ENCODE measurements around the gene DVL1.

Gene DVL1

DNA sequence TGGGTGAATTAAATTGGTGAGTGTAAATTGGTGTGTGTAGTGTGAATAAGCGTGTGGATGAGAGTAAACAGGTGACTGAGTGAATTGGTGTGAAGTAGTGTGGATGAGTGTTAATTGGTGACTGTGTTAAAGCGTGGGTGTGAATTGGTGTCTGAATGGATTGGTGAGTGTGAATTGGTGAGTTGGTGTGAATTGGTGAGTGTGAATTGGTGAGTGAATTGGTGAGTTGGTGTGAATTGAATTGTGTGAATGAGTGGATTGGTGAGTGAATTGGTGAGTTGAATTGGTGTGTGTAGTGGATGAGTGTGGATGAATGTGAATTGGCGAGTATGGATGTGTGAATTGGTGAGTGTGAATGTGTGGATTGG, 17.5 kb upstream of the DVL1 start:
- DNase-seq (ENCODE audit: low spot score in 2 of 2) = no peak
- no peaks in the 10 kb centered on the region for H3K9me3 Mint-ChIP-seq
- H3K27ac Mint-ChIP-seq = no peak overlapping the region
- H3K4me1 Mint-ChIP-seq = no peaks in the 10 kb centered on the region
- ATAC-seq (ENCODE audit: low read depth) = no peak
- H3K36me3 Mint-ChIP-seq = no peaks in the 10 kb centered on the region
- no peak overlapping the region for H3K4me3 Mint-ChIP-seq
- no peaks in the 10 kb centered on the region for H3K27me3 Mint-ChIP-seq

DNA sequence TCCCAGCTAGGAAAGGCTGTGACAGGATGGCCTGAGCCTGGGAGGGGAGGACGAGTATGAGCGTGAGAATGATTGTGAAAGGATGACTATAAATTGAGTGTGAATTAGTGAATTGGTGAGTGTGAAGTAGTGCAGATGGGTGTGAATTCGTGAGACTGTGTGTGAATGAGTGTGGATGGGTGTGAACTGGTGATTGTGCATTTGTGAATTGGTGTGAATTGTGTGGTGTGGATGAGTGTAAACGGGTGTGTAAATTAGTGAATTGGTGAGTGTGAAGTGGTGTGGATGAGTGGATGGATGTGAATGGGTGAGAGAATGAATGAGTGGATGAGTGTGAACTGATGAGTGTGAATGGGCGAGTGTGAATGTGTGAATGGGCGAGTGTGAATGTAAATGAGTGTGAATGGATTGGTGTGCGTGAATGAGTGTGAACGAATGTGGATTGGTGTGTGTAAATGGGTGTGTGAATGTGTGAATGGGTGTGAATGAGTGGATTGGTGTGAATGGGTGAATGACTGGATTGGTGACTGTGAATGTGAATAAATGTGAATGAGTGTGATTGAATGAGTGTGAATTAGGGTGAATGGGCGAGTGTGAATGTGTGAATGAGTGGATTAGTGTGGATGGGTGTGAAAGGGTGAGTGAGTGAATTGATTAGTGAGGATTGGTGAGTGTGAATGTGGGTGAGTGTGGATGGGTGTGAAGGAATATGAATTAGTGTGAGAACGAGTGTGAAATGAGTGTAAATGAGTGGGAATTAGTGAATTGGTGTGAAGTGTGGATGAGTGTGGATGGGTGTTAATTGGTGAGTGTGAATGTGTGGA, 16.9 kb upstream of the DVL1 start:
- H3K27me3 Mint-ChIP-seq = peaks cover under 1% of the 10 kb centered on the region
- H3K36me3 Mint-ChIP-seq = no peaks in the 10 kb centered on the region

DNA sequence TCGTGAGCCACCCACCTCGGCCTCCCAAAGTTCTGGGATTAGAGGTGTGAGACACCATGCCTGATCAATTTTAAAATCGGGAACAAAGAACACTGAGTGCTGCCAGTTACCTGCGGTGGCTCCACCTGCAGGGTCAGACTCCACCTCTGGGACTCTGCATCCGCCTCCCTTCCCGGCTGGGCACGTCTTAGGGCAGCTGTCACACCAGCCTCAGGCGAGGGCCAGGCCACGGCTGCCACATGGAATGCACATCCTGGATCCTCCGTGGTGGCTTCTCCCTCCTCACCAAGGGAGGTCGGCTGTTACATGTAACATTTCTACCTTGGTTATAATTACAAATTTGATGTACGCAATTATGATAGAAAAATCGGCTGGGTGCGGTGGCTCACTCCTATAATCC, 15.0 kb upstream of the DVL1 start:
- peaks cover 7% of the 10 kb centered on the region for H3K4me1 Mint-ChIP-seq
- no peak overlapping the region for H3K4me3 Mint-ChIP-seq
- H3K36me3 Mint-ChIP-seq = no peaks in the 10 kb centered on the region
- no peaks in the 10 kb centered on the region for H3K9me3 Mint-ChIP-seq
- no peak overlapping the region for H3K27ac Mint-ChIP-seq
- no peak for ATAC-seq (ENCODE audit: low read depth)
- peaks cover 7% of the 10 kb centered on the region for H3K27me3 Mint-ChIP-seq
- no peak for DNase-seq (ENCODE audit: low spot score in 2 of 2)

More for the DNA sequence above, 16.9 kb upstream of the DVL1 start:
- ATAC-seq (ENCODE audit: low read depth) = no peak
- no peak for DNase-seq (ENCODE audit: low spot score in 2 of 2)
- Mint-ChIP-seq H3K4me3 (no peak overlapping the region), H3K4me1 (peaks cover under 1% of the 10 kb centered on the region), H3K9me3 (no peaks in the 10 kb centered on the region), H3K27ac (no peak overlapping the region)

DNA sequence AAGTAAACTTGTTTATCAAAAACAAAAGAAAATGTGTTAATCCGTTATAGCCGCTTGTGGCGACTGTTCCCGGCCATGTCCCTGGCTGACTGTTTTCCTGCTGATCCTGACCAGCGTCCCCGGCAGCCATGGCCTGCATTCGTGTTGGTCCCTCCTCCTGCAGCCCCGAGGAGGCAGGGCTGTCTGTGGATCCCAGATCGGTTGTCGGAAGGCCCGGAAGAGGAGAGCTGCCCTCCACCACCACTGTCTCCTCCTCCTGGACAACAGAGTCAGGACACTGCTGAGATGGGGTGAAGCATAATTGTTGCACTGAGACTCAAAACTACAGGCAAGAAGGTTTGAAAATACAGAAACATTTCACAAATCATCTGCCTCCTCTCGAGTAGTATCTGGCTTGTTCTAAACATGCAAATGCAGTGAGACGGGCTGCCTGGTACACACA, 12.8 kb upstream of the DVL1 start:
- Mint-ChIP-seq H3K36me3 (no peaks in the 10 kb centered on the region), H3K4me3 (no peak overlapping the region), H3K9me3 (no peaks in the 10 kb centered on the region), H3K4me1 (peaks cover 10% of the 10 kb centered on the region), H3K27ac (no peak overlapping the region), H3K27me3 (peaks cover 11% of the 10 kb centered on the region)
- DNase-seq (ENCODE audit: low spot score in 2 of 2) (no peak), ATAC-seq (ENCODE audit: low read depth) (no peak)

DNA sequence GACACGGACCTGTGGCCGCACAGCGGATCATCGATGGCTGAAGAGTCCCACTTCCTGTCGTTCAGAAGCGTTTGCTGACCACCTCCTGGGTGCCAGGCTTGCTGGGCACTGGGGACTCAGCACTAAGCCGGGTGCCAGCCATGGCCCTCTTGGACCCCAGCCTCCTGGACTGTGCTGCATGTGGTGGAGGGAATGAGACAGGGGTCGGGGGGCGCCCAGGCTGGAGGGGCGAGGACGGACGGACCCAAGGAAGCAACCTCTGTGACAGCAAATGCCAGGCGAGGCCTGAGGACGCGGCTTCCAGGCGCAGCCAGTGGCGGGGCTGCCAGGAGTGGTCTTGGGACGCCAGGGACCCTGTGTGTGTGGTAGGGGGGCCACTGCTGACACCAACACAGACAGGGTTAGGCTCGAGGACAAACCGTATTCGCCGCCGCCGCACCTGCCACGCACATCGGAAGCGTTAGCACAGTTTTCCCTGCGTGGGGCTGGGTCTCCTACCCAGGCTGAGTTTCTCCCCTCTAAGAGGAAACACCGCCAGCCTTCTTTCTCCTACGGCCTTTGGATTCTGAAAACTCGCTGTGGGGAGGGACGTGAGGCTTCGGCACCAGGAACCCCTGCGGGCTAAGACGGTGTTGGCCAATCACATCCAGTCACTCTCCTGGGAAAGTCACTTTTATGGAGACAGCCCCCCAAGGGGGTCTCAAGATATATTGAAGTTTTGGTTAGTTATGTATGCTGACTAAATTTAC, 12.2 kb upstream of the DVL1 start:
- H3K4me1 Mint-ChIP-seq = peaks cover 10% of the 10 kb centered on the region
- peaks cover 13% of the 10 kb centered on the region for H3K27me3 Mint-ChIP-seq
- no peak for ATAC-seq (ENCODE audit: low read depth)
- no peak overlapping the region for H3K27ac Mint-ChIP-seq
- H3K9me3 Mint-ChIP-seq = no peaks in the 10 kb centered on the region
- no peak for DNase-seq (ENCODE audit: low spot score in 2 of 2)
- H3K4me3 Mint-ChIP-seq = no peak overlapping the region
- H3K36me3 Mint-ChIP-seq = no peaks in the 10 kb centered on the region

DNA sequence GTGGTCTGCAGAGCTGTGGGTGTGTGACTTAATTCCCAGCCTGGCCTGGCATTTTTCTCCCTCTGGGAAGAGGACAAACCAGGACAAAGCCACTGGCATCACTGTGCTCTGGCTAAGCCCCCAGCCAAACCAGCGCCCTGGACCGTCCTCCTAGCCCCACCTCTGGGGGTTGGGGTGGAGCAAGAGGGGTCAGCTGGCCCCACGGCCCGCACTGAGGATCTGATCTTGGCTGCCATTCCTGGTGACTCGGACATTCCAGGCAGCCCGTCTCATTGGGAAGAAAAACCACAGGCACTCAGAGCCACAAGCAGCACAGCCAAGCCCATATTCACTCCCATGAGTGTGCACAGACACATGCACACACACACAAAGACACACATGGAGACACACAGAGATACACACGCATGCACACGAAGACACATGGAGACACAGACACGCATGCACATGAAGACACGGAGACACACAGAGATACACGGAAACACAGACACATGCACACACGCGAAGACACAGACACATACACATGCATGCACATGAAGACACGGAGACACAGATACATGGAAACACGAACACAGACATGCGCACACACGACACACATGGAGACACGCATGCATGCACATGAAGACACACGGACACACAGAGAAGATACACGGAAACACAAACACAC, 11.4 kb upstream of the DVL1 start:
- no peaks in the 10 kb centered on the region for H3K36me3 Mint-ChIP-seq
- H3K9me3 Mint-ChIP-seq = no peaks in the 10 kb centered on the region
- no peak overlapping the region for H3K4me3 Mint-ChIP-seq
- no peak overlapping the region for H3K27ac Mint-ChIP-seq
- DNase-seq (ENCODE audit: low spot score in 2 of 2) = no peak
- H3K27me3 Mint-ChIP-seq = peaks cover 13% of the 10 kb centered on the region
- H3K4me1 Mint-ChIP-seq = peaks cover 10% of the 10 kb centered on the region
- ATAC-seq (ENCODE audit: low read depth) = no peak

DNA sequence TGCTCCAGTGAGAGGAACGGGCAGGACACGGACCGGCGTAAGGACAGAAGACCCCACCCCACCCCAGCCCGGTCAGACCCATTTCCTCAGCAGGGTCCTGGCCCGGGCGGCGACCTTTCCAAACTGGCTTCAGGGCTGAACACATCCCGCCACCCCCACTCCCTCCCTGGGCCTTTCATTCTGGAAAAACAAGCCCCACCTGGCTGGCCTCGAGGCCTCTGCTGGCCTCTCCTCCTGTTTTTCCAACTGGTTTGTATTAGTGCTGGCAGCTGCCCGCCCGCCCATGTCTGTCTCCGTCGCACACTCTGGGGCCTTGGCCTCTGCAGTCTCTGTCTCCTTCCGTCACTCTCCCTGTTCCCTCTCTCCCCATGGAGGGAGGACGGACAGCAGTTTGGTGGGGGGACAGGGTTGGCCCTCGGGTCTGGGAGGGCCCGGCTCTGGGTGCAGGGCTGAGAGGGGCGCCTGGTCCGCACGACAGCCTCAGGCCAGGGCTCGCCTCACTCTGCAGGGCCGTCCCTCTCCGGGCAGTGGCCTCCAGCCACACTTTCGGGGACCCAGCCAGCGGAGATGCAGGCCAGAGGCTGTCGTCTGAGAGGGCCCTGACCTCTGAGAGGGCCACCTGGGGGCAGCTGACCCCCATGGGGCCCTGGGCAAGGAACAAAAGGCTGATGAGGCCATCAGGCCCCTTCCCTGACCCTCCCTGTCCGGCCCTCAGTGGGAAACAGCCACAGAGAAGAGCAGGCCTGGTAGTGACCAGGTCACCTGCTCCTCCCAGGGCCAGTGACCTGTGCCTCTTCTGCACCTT, 10.6 kb upstream of the DVL1 start:
- Mint-ChIP-seq H3K27ac (no peak overlapping the region), H3K9me3 (no peaks in the 10 kb centered on the region), H3K36me3 (no peaks in the 10 kb centered on the region), H3K27me3 (peaks cover 13% of the 10 kb centered on the region), H3K4me3 (no peak overlapping the region), H3K4me1 (peaks cover 10% of the 10 kb centered on the region)
- no peak for DNase-seq (ENCODE audit: low spot score in 2 of 2)
- no peak for ATAC-seq (ENCODE audit: low read depth)

DNA sequence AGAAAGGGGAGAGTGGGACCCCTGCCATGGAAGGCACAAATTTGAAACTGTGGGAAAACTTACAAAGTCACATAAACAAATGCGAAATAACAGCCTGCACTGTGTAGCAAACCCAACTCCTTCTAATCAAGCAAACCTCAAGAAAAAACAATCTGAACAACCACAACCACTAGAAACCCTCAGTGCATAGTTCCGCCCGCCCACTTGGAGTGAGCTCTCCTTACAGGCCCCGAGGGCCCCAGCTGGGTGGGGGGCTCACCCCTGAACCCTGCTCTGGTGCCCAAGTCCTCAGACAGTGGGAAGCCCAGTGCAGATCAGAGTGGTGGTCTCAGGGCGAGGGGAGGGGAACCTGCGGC, 10.1 kb upstream of the DVL1 start:
- no peak overlapping the region for H3K27ac Mint-ChIP-seq
- ATAC-seq (ENCODE audit: low read depth) (peak; percentile 34), DNase-seq (ENCODE audit: low spot score in 2 of 2) (no peak)
- H3K4me1 Mint-ChIP-seq = peaks cover 10% of the 10 kb centered on the region
- H3K27me3 Mint-ChIP-seq = peaks cover 13% of the 10 kb centered on the region
- H3K4me3 Mint-ChIP-seq = no peak overlapping the region
- H3K36me3 Mint-ChIP-seq = no peaks in the 10 kb centered on the region
- H3K9me3 Mint-ChIP-seq = no peaks in the 10 kb centered on the region

DNA sequence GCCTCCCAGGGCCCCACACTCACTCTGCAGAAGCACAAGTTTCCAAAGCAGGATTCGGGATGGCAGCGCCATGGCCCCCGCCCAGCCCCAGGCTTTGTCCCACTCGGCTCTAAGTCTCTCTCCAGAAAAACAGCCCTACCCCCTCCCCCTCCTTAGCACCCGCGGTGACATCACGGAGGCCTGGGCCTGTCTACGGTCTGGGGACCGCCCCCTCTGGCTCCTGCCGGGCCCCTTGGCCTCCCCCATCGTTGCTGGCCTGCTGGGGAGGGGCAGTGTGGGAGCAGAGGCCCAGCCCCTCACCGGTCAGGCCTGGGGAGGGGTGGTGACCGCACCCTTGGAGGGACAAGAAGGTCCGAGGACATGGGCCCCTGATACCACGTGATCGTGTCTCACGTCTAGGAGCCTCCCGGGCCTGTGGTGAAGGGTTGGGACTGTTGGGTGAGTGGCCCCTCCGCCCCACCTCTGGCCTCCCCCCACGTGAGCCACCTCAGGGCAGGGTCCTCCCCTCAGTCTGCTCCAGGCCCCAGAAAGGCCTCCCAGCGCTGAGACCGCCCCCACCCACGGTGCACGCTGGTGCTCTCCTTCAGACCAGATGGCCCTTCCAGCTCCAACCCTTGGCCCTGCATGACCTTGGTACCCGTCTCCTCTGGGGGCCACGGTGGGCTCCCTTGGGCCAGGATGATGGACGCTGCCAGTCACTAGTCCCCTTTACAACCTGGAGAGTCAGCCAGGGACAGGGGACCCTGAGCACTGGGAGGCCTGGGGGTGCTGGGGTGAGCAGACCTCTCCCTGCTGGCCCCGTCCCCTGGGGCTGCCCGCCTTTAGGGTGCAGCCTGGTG, 9.4 kb upstream of the DVL1 start, which contains the start of gene MXRA8:
TSS of gene MXRA8 (minus strand) at position 123 of the 839 bp plus-strand sequence. CDS start at position 72, 51 bp downstream.
- no peak for DNase-seq (ENCODE audit: low spot score in 2 of 2)
- no peak for ATAC-seq (ENCODE audit: low read depth)
- H3K27ac Mint-ChIP-seq = no peak within 1 kb of the TSS
- no peaks in the 10 kb centered on the region for H3K36me3 Mint-ChIP-seq
- H3K27me3 Mint-ChIP-seq = peaks cover 13% of the 10 kb centered on the region
- H3K9me3 Mint-ChIP-seq = no peaks in the 10 kb centered on the region
- no peak within 1 kb of the TSS for H3K4me3 Mint-ChIP-seq
- H3K4me1 Mint-ChIP-seq = peaks cover 12% of the 10 kb centered on the region

DNA sequence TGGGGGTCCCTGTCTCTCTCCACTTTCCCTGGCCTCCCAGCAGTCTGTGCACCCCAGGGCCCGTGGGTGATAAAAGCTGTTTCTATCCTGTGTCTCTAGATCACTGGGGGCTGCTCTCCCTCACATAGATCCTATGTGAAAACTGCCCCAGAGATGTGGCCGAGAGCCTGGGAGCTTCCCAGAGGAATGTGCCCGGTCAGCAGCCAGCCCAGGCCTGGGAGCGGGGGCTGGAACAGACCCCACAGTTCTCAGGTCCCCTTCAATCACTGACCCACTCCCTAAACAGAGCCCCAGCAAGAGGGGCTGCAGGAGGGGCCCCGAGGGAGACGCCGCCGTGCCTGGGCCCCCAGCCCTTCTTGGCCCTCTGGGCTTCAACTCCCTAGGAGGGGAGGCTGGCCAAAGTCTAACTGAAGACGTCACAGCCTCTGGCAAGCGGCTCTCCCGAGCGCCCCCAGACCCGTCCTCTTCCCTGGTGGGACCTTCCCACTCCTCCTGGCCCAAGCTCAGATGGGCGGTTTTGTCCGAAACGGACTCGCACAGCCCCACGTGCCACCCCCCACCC, 8.7 kb upstream of the DVL1 start:
- ATAC-seq (ENCODE audit: low read depth) = no peak
- no peak for DNase-seq (ENCODE audit: low spot score in 2 of 2)
- Mint-ChIP-seq H3K4me3 (no peak overlapping the region), H3K9me3 (no peaks in the 10 kb centered on the region), H3K27ac (no peak overlapping the region), H3K36me3 (no peaks in the 10 kb centered on the region), H3K27me3 (peaks cover 13% of the 10 kb centered on the region), H3K4me1 (peaks cover 13% of the 10 kb centered on the region)

DNA sequence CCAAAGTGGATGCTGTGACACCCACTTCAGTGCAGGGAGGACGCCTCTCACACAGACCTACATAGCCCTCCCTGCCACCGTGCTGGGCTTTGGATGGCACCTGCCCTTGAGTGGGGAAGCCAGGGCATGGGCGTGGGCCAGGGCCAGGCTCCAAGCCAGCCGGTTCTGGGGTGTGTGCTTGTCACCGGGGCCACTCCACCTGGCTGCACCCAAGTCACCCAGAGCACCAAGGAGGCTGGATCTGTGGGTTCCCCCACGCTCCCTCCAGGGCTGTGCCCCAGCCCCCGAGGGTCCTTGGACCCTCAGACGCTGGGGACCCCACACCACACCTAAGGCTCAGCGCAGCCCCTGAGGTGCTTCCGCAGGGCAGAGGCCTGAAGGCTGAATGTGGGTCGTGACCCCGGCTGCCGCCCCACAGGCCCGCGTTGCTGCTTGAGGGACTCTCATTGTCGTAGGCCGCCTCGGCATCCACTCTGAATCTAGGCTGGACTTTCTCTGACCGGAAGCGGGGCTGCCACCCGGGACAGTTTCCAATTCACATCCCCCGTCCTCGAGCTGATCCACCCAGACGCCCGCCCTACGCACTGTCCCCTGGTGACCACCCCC, 7.7 kb upstream of the DVL1 start:
- Mint-ChIP-seq H3K9me3 (no peaks in the 10 kb centered on the region), H3K4me3 (no peak overlapping the region), H3K4me1 (peaks cover 23% of the 10 kb centered on the region), H3K27me3 (peaks cover 20% of the 10 kb centered on the region), H3K36me3 (peaks cover 2% of the 10 kb centered on the region), H3K27ac (no peak overlapping the region)
- ATAC-seq (ENCODE audit: low read depth) (no peak), DNase-seq (ENCODE audit: low spot score in 2 of 2) (peak in 1 of 2 donors; percentile 15)

DNA sequence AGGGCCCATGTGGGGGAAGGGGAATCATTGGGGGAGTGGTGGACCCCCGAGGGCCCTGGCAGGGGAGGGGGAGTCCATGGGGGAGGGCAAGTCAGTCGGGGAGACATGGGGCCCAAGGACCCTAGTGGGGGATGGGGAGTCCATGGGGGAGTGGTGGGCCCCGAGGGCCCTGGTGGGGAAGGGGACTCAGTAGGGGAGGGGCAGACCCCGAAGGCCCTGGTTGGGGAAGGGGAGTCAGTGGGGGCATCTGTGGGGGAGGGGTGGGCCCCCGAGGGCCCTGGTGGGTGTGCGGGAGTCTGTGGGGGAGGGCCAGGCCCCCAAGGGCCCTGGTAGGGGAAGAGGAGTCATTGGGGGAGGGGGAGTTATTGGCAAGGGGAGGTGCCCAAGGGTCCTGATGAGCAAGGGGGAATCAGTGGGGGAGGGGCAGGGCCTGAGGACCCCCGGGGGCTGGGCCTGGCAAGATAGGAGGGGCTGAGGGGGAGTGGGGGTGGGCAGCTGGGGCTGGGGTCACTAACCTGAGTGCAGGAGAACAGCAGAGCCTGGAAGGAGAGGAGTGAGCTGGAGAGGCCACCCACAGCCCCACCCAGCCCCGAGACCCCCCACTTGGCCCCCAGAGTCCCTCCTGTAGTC, 7.1 kb upstream of the DVL1 start:
- H3K36me3 Mint-ChIP-seq = peaks cover 2% of the 10 kb centered on the region
- ATAC-seq (ENCODE audit: low read depth) (no peak), DNase-seq (ENCODE audit: low spot score in 2 of 2) (peak in 1 of 2 donors; percentile 11)
- H3K4me1 Mint-ChIP-seq = peaks cover 24% of the 10 kb centered on the region
- H3K27ac Mint-ChIP-seq = no peak overlapping the region
- H3K27me3 Mint-ChIP-seq = peaks cover 20% of the 10 kb centered on the region
- H3K4me3 Mint-ChIP-seq = no peak overlapping the region
- no peaks in the 10 kb centered on the region for H3K9me3 Mint-ChIP-seq

Data from memory B cell (primary cell).